Measurements from ENCODE around the gene GUCY1A2.
"Not testable (repeated sequence)": the region's sequence is repeated elsewhere in the genome, so short reads cannot be mapped to it uniquely, and the experiment has no call there.

Gene GUCY1A2, protein sequence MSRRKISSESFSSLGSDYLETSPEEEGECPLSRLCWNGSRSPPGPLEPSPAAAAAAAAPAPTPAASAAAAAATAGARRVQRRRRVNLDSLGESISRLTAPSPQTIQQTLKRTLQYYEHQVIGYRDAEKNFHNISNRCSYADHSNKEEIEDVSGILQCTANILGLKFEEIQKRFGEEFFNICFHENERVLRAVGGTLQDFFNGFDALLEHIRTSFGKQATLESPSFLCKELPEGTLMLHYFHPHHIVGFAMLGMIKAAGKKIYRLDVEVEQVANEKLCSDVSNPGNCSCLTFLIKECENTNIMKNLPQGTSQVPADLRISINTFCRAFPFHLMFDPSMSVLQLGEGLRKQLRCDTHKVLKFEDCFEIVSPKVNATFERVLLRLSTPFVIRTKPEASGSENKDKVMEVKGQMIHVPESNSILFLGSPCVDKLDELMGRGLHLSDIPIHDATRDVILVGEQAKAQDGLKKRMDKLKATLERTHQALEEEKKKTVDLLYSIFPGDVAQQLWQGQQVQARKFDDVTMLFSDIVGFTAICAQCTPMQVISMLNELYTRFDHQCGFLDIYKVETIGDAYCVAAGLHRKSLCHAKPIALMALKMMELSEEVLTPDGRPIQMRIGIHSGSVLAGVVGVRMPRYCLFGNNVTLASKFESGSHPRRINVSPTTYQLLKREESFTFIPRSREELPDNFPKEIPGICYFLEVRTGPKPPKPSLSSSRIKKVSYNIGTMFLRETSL

DNA sequence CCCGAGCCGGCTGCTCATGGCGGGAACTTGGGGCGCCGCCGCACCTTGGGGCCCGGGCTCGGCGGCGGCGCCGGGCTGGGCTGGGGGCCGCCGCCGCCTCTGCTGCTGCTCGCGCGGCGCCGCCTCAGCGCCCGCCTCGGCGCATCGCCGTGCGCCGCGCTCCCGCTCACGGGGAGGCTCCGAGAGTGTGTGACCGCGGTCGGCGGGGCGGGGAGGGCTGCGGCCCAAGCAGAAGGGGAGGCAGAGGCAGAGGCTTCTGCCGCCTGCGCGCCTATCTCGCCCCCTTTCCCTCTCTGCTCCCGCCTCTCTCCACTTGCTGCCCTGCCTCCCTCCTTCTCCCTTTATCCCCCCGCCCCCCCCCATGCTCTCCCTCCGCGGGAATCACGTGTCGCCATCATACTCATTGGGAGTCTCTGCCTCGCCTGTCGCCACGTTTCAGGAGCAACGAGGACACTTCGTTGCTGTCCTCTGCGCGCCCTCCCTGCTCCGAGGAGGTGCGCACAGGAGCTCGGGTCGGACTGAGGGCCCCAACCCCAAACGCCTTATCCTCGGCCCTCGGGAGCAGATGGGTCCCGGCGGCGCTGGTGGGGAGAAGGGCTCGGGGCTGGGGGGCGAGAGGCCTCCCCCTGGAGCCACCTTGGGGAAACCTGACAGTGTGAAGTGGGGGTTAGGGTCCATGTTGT is at the start of gene GUCY1A2:
TSS of gene GUCY1A2 (minus strand) at position 258 of the 683 bp plus-strand sequence. CDS start 421 bp downstream, outside the sequence.
- no peak for DNase-seq (ENCODE audit: low read depth in 3 of 3, low spot score in 1 of 3)

DNA sequence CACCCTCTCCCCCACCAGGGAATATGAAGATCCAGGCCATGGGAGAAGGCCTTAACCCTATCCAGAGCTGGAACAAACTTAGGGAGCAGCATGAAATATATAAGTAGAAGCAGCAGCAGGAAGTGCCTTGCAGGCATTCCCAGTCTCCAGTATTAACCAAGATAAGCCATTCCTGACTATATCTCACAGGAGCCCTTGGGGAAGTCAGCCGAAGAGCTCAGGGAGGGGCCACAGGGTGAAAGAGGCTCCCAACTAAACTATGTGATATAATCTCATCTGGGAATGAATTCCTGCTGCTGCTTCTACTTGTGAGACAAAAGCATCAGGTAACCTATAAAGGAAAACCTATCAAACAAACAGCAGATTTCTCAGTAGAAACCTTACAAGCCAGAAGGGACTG is 36.1 kb upstream of the GUCY1A2 start:
- DNase-seq (ENCODE audit: low read depth in 3 of 3, low spot score in 1 of 3), result no peak

DNA sequence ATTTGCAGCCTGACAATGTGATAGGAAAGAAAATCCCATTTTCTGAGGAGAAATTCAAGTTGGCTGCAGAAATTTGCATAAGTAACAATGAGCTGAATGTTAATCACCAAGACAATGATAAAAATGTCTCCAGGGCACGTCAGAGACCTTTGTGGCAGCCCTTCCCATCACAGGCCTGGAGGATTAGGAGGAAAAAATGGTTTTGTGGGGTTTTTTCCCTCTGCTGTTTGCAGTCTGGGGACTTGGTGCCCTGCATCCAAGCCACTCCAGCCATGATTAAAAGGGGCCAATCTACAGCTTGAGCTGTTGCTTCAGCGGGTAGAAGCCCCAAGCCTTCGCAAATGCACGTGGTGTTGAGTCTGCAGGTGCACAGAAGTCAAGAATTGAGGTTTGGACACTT is 33.1 kb upstream of the GUCY1A2 start:
- DNase-seq (ENCODE audit: low read depth in 3 of 3, low spot score in 1 of 3), result not testable (repeated sequence)

DNA sequence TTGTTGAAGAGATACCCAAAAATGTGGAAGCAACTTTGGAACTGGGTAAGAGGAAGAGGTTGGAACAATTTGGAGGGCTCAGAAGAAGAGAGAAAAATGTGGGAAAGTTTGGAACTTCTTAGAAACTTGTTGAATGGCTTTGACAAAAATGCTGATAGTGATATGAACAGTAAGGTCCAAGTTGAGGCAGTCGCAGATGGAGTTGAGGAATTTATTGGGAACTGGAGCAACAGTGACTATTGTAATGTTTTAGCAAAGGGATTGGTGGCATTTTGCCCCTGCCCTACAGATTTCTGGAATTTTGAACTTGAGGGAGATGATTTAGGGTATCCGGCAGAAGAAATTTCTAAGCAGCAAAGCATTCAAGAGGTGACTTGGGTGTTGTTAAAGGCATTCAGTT is 32.6 kb upstream of the GUCY1A2 start:
- not testable (repeated sequence) for DNase-seq (ENCODE audit: low read depth in 3 of 3, low spot score in 1 of 3)

DNA sequence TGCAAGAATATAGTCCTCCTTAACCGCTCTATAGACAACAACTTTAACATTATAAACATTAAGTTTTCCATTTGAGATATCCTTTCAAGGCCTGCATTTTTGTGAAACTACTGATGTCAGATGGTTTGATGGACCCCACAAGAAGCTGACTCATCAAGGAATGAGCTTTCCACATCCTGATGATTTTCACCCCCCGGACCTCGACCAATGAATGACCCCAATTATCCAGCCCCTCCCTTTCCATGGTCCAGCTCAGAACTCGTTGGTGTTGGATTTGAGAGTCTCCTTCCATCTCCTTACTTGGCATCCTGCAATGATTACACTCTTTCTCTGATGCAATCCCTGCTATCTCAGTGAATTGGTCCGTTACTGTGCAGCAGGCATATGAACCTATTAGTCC is 31.8 kb upstream of the GUCY1A2 start:
- no peak for DNase-seq (ENCODE audit: low read depth in 3 of 3, low spot score in 1 of 3)

DNA sequence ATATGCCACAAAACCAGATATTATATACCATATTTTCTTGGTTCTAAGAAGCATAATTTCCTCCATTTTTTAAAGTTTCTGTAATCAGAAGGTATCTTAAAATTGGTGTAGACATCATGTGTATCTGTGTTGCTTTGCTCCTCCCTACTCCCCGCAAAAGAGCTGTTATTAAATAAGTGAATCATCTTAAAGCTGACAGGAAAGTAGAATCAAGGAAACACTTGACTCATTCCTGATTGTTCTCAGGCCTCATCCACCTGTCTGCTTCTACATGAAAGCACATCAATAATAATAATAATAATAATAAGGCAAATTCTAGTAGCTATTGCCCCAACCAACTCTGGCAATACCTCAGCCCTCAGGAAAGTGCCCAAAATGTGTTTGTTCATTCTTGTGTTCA is 26.2 kb upstream of the GUCY1A2 start:
- no peak for DNase-seq (ENCODE audit: low read depth in 3 of 3, low spot score in 1 of 3)

DNA sequence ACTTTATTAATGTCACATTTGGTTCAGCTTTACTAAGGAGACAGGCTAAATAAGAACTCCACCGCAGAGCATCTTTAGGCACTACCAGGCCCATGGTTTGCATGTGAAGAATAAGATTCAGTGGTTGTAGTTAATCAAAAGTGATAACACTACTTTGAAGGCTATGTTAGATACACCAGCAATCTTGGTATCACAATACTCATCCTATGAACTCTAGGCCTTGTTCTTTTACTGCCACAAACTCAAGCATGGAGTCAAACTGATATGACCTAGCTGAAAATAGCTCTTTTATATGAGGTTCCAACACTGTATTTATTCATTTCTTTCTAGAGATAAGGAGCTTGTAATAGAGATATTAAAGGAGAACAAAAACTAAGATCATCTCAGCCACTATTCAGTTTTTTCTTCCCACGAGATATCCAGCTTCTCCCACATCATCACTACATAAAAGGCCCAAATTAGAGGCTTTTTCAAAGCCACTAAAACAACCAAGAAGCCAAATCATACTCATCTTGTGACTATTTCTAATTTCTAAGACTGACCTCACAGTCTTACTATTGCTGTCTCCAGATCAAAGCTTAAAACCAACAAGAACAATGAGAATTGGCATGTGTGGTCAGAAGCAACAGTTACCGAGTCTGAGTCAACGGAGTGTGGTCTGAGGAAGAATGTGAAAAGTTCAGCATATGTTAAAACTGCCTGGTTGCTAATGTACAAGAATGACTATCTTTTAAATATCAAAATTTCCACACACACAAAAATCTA is 25.1 kb upstream of the GUCY1A2 start:
- no peak for DNase-seq (ENCODE audit: low read depth in 3 of 3, low spot score in 1 of 3)

DNA sequence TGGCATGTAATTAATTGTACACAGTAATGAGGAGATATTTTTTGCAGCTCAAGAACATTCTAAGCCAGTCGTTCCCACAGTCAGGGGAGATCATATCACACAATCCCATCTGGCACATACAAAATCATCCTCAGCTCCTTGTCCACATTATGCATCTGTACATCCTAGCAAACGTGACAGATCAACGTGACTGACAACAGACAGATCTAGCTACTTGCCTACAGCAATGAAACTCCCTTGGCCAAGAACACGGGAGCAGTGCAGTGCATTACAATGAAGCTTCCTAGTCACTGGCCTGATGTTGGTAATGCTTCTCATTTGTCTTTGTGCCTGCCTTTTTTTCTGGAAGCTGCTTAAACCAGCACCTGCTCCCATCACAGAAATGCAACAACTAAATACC is 24.5 kb upstream of the GUCY1A2 start:
- no peak for DNase-seq (ENCODE audit: low read depth in 3 of 3, low spot score in 1 of 3)

DNA sequence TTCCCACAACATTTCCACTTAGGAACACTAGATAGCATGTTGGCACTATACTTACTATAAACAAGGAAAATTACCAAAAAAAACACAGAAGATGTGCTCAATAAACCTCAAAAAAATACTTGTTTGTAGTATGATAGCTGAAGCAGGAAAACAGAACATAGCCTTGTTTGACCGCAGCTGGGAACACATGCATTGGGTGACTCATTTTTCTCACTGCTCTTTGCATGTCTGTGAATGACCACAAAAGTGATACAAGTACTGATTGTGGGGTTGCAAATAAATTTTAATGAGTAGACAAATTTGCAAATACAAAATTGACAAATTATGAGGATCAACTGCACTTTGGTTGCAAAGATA is 22.8 kb upstream of the GUCY1A2 start:
- DNase-seq (ENCODE audit: low read depth in 3 of 3, low spot score in 1 of 3), result no peak

DNA sequence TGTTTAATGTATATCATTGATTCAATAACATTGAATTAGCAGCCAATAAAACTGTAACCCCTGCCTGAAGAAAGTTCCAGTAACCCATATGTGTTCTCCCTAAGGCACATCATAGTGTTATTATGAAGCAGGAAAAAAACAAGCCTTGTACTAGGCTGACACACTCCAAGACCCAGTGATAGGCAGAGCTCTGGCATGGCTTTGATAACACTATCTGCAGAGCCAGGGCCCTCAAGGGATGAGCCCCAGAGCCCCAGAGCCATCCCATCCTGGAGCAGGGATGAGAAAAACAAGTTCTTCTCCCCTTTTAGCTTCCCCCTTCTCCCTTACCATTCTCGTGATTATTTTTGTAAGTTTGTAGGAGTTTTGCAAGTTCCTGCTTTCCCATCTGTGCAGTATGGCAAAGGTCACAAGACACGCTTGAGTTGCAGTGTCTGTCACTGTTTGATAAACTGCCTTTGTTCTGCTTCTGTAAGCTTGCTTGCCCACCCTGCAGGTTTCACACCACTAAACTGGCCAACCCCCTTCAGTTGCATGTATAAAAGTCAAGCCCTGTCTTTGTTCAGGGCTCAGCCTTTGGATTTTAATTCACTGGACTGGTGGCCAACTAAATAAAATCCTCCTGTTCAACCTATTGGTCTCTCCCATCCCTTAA is 22.3 kb upstream of the GUCY1A2 start:
- no peak for DNase-seq (ENCODE audit: low read depth in 3 of 3, low spot score in 1 of 3)

DNA sequence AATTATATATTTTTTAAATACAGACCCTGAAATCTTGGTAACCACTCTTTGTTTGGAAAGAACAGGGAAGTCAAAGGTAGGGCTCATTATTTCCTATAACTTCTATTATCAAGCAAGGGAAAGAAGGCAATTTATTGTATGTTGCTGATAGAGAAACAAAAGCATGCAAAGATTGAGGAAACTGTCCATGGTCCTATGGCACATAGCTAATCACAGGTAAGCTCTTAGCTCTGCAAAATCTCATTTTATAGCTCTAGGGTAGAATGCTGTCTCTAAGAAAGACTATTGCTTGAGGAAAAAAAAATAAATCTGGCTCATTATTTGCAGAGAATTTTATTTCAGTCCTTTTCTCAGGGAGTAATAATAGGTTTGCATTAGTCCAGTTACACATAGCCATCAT is 7.4 kb upstream of the GUCY1A2 start:
- DNase-seq (ENCODE audit: low read depth in 3 of 3, low spot score in 1 of 3), result no peak

DNA sequence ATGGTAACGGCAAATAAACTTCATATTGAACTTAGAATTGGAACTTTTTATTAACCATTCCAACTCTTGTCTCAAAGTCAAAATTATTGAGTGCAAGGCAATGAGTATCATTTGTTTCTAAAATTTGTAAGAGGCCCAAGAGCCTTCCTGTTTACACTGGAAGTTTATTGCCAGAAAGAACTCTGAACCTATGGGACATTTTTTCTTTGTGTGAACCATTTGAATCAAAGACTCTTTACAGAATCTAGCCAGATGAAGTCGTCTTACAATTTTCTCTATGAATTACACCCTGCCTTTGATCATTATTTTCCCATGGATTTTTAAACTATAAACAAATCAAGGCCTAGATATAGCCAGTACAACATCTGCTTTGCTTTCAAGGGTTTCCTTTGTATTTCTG is 2.3 kb upstream of the GUCY1A2 start:
- DNase-seq (ENCODE audit: low read depth in 3 of 3, low spot score in 1 of 3), result no peak

DNA sequence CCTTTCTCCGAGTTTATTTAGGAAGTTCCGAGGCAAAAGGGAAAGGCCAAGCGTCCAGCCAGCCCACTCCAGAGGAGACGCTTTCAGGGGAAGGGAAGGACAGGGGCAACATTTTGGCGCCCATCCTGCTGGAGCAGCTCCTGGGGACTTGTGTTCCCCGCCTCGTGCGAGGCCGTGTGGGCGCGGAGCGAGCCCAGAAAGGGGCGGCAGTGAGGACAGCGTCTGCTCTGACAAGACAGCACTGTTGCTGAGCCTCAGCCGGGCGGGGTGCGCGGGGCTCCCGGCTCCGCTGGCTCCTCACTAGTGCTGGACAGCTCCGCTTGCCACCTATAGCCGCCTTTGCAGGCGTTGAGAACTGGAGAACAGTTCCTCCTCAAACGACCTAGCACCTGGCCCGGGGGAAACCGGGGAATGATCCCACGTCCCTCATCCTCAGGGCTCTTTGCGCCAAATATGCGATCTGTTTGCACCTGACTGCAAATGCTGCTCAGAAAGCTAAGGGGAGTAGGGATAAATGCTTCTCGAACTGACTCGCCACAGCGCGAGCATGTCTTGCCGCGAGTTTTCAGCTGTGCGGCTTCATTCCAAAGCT is 722 bp upstream of the GUCY1A2 start:
- no peak for DNase-seq (ENCODE audit: low read depth in 3 of 3, low spot score in 1 of 3)

DNA sequence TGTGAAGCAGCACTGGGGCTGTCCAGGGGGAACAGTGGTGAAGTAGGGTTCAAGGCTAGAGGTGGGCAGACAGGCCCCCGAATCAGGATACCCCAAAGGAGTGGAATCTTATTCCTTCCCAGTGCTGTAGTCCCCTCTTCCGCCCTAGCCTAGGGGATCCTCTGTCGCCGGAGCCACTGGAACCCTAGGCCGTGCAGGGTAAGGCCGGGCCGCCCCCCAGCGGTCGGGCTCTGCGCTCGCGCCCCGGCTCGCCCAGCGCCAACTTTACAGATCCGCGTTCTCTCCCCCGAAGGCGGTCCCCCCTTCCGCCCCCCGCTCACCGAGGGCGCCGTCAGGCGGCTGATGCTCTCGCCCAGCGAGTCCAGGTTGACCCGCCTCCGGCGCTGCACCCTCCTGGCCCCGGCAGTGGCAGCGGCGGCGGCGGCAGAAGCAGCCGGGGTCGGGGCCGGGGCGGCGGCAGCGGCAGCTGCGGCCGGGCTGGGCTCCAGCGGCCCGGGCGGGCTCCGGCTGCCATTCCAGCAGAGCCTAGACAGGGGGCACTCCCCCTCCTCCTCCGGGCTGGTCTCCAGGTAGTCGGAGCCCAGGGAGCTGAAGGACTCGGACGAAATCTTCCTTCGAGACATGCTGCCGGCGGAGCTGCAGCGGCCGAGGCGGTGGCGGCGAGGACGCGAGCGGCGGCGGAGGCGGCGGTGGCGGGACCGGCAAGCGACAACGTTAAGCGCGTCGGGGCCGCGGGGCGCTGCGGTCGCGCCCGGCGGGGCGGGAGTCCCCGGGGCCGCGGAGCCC is 650 bp downstream of the GUCY1A2 start:
- DNase-seq (ENCODE audit: low read depth in 3 of 3, low spot score in 1 of 3), result no peak

DNA sequence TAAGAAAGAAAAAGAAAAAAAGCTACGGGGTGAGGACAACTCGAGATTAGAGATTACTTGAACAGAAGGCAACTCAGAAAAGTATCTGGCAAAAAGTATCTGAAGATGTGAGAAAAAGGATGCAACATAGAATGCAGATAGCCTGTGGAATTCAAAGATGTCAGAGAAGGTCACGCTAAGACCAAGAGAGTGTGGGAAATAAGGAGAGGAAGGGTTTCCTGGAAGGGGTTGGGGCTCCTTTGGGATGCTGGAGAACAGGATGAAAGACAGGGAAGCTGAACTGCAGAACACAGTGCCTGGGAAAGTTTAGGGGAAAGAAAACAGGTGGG is 1.2 kb downstream of the GUCY1A2 start:
- DNase-seq (ENCODE audit: low read depth in 3 of 3, low spot score in 1 of 3), result no peak

DNA sequence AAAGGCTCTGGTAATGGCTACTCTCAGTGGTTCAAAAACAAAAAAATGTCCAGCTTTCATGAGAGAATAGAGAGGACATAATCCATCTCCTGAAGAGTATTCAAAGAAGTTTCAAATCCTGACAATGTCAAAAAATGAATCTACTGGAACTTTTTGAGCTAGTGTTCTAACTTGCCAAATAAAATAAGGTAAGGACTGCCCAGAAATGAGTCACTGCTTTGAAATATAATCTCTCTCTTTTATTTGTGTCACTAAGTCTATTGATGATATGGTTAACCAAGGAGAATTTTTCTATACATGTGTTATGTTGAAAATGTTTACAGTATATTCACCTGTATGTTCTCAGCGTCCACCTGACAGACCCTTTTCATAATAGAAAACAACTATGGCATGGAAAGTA is 3.4 kb downstream of the GUCY1A2 start:
- no peak for DNase-seq (ENCODE audit: low read depth in 3 of 3, low spot score in 1 of 3)

DNA sequence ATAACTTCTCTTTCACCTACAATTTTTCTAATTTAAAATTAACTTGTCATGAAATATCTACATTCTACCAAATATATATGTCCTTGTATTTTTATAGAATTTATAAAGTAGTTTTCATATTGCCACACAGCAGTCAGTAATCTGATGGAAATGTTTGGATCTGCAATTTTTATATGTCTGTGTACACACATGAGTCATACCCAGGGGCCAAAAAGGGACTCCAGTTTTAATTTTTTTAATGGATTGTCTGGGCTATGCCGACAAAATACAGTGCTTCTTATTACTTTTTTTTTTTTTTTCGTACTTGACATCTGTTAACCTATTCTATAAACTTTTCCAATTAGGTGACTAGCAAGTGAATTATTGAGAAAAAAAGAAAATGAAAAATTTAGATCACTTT is 6.3 kb downstream of the GUCY1A2 start:
- no peak for DNase-seq (ENCODE audit: low read depth in 3 of 3, low spot score in 1 of 3)

DNA sequence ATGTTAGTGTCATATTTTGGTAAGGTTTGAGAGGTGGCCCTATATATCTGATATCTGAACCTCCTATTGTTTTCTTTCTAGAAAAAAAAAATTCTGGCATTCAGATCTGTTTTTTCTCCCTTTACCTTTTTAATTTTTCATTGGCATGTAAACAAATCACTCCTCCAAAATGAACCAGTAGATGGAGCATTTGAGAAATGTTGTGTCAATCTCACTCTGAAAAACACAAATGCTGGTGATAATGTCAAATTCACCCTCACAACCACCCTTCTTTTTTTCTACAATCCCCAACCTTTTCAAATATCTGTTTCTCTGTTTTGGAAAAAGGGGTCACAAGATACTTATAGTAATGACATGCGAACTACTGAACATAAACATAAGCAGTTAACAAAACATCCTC is 9.1 kb downstream of the GUCY1A2 start:
- no peak for DNase-seq (ENCODE audit: low read depth in 3 of 3, low spot score in 1 of 3)

DNA sequence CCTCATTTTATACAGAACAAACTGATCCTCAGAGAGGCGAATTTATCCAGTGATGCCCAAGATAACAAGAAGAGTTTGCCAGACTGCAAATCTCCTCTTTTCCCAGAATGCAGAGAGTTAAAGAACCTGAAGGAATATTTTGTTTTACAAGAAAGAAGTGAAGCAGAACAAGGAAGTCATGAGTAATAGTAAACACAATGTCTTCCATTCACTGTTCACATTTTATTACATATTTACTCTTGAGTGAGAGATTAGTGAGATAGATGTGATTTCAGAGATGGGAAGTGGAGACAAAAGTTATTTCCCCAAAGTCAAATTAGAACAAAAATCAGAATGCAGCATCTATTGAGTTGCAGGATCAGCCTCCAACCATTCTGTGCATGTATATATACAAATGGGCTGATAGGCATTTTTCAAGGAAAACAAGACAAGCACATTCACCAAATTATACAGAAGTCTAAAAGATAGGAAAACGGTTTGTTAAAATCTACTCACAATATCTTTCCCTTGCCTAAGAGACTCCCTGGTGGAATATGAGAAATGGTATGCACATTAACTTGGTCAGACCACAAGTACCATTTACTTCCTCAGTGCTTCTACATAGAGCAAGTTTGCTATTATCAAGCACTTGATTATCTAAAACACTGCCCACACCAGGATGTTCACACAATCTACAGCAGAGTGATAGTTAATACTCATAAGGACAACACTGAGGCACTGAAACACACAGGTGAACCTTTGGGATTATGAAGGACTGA is 12.0 kb downstream of the GUCY1A2 start:
- no peak for DNase-seq (ENCODE audit: low read depth in 3 of 3, low spot score in 1 of 3)

Measured in stimulated activated CD4-positive, alpha-beta T cell treated with anti-CD3 and anti-CD28 coated beads, TNF-alpha, amount 100 ng/mL, for 1 hour (primary cell).